ENCODE data around the gene RNF10.

The RNF10 gene

GRCh38 chr12:120618954-120619615 lies 84.9 kb downstream of the RNF10 start:
- DNase-seq: no peak

- no peak for DNase-seq
These were observed 86.5 kb downstream of the RNF10 start for GRCh38 chr12:120620624-120621023.

- DNase-seq: no peak
These were observed 91.6 kb downstream of the RNF10 start for GRCh38 chr12:120625557-120626419.
